ENCODE results near the gene LSG1.

The LSG1 gene

DNA sequence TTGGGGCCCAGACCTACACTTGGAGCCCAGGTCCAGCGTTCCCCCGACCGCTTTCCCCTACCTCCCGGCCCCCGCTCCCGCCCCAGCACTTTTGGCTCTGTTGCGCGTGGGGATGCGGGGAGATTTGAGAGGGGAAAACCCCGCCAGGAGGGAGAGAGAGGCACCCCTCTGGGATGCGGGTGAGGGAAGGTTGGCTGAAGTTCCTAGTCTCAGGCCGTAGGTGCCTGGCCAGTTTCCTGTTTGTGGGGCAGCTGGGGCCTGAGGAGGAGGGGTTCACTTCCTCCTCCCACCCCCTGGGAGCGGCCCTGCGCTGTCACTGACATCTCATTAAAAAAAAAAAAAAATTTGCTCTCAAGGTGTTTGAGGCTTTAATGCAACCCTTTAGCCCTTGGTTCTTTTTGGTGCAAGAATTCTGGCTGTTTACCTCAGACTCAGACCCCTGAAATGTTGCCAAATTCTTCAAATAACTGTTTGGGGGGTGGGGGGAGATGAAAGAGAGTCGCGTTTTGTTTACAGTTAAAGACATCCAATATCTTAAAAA is 16.3 kb upstream of the LSG1 start:
- Histone ChIP-seq H3K9ac (ENCODE audit: low read length) (peak overlapping the region; percentile 68), H3K9me3 (replicated peaks; ENCODE audit: insufficient read depth, low read length) (no peaks in the 10 kb centered on the region), H3K4me3 (ENCODE audit: low read length) (peak overlapping the region; percentile 62), H2AFZ (ENCODE audit: low read length) (peak overlapping the region; percentile 91), H3F3A (ENCODE audit: insufficient read depth, low read length) (peaks cover 3% of the 10 kb centered on the region; the same call in 1 of the 2 replicates), H3K4me1 (ENCODE audit: low read length) (peaks cover 16% of the 10 kb centered on the region), H3K27ac (ENCODE audit: low read length) (peak overlapping the region; percentile 29; the same call in 1 of the 2 replicates), H3K9me2 (replicated peaks; ENCODE audit: insufficient read depth, low read length) (no peaks in the 10 kb centered on the region), H4K20me1 (ENCODE audit: insufficient read depth, low read length) (no peaks in the 10 kb centered on the region), H3K36me3 (replicated peaks; ENCODE audit: insufficient read depth, low read length) (no peaks in the 10 kb centered on the region), H3K79me2 (ENCODE audit: low read length) (no peaks in the 10 kb centered on the region), H3K4me2 (ENCODE audit: low read depth, low read length) (peak overlapping the region; percentile 99), H3K27me3 (replicated peaks; ENCODE audit: insufficient read depth, low read length) (peaks cover 10% of the 10 kb centered on the region; the same call in 1 of the 2 replicates)
- TF ChIP-seq EZH2phosphoT487 (IDR thresholded peaks at IDR 0.05; ENCODE audit: low read length) = no peak
- TF ChIP-seq, protein P1, sequence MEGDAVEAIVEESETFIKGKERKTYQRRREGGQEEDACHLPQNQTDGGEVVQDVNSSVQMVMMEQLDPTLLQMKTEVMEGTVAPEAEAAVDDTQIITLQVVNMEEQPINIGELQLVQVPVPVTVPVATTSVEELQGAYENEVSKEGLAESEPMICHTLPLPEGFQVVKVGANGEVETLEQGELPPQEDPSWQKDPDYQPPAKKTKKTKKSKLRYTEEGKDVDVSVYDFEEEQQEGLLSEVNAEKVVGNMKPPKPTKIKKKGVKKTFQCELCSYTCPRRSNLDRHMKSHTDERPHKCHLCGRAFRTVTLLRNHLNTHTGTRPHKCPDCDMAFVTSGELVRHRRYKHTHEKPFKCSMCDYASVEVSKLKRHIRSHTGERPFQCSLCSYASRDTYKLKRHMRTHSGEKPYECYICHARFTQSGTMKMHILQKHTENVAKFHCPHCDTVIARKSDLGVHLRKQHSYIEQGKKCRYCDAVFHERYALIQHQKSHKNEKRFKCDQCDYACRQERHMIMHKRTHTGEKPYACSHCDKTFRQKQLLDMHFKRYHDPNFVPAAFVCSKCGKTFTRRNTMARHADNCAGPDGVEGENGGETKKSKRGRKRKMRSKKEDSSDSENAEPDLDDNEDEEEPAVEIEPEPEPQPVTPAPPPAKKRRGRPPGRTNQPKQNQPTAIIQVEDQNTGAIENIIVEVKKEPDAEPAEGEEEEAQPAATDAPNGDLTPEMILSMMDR (IDR thresholded peaks at IDR 0.05; ENCODE audit: low read length) = no peak
- TF ChIP-seq EZH2 (optimal IDR thresholded peaks at IDR 0.05; ENCODE audit: low read depth, low read length) = no peak
- DNase-seq = peak; percentile 71

DNA sequence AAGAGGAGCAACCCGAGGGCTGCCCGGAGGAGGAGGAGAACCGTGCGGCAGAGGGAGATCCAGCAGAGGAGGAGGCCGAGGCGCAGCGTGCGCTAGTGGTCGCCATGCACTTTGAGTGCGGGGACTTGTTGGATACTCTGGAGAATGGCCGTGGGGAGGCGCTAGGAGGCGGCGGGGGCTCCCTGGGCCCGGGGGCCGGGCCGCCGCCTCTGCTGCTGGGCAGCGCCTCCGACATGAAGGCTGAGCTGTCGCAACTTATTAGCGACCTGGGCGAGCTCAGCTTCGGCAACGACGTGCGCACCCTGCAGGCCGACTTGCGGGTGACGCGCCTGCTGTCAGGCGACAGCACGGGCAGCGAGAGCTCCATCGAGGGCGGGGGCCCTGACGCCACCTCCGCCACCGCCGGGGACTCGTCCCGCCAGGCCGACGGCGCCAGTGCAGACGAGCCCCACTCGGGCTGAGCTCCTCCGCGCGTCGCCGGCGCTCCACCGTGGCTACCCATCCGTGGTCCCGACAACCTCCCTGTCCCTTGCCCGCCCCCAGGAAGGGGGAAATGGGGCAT is 15.7 kb upstream of the LSG1 start:
- H3K27ac ChIP-seq (ENCODE audit: low read length) = peak overlapping the region; percentile 29; the same call in 1 of the 2 replicates
- H3K9me3 ChIP-seq (replicated peaks; ENCODE audit: insufficient read depth, low read length) = no peaks in the 10 kb centered on the region
- no peaks in the 10 kb centered on the region for H3K79me2 ChIP-seq (ENCODE audit: low read length)
- peak overlapping the region; percentile 99 for H3K4me2 ChIP-seq (ENCODE audit: low read depth, low read length)
- peaks cover 22% of the 10 kb centered on the region for H3K4me1 ChIP-seq (ENCODE audit: low read length)
- H3K4me3 ChIP-seq (ENCODE audit: low read length) = peak overlapping the region; percentile 62
- peak overlapping the region; percentile 91 for H2AFZ ChIP-seq (ENCODE audit: low read length)
- peaks cover 3% of the 10 kb centered on the region; the same call in 1 of the 2 replicates for H3F3A ChIP-seq (ENCODE audit: insufficient read depth, low read length)
- H3K9me2 ChIP-seq (replicated peaks; ENCODE audit: insufficient read depth, low read length) = no peaks in the 10 kb centered on the region
- DNase-seq = peak; percentile 97
- H4K20me1 ChIP-seq (ENCODE audit: insufficient read depth, low read length) = no peaks in the 10 kb centered on the region
- peaks cover 10% of the 10 kb centered on the region; the same call in 1 of the 2 replicates for H3K27me3 ChIP-seq (replicated peaks; ENCODE audit: insufficient read depth, low read length)
- H3K9ac ChIP-seq (ENCODE audit: low read length) = peak overlapping the region; percentile 68
- TF ChIP-seq EZH2 (optimal IDR thresholded peaks at IDR 0.05; ENCODE audit: low read depth, low read length) = no peak
- TF ChIP-seq, protein P1 (IDR thresholded peaks at IDR 0.05; ENCODE audit: low read length) = peak; percentile 78
- no peaks in the 10 kb centered on the region for H3K36me3 ChIP-seq (replicated peaks; ENCODE audit: insufficient read depth, low read length)

DNA sequence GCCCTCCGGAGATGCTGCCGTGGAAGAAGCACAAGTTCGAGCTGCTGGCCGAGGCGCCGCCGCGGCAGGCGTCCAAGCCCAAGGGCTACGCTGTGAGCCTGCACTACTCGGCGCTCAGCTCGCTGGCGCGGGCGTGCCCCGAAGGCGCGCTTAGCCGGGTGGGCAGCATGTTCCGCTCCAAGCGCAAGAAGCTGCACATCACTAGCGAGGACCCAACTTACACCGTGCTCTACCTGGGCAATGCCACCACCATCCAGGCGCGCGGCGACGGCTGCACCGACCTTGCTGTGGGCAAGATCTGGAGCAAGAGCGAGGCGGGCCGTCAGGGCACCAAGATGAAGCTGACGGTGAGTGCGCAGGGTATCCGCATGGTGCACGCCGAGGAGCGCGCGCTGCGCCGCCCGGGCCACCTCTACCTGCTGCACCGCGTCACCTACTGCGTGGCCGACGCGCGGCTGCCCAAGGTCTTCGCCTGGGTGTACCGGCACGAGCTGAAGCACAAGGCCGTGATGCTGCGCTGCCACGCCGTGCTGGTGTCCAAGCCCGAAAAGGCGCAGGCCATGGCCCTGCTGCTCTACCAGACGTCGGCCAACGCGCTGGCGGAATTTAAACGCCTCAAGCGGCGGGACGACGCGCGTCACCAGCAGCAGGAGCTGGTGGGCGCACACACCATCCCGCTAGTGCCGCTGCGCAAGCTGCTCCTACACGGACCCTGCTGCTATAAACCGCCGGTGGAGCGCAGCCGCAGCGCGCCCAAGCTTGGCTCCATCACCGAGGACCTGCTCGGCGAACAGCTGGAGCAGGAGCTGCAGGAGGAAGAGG is 15.0 kb upstream of the LSG1 start:
- Histone ChIP-seq H3K4me3 (ENCODE audit: low read length) (peak overlapping the region; percentile 62), H3K36me3 (replicated peaks; ENCODE audit: insufficient read depth, low read length) (no peaks in the 10 kb centered on the region), H3K9ac (ENCODE audit: low read length) (peak overlapping the region; percentile 68; the same call in 1 of the 2 replicates), H2AFZ (ENCODE audit: low read length) (peak overlapping the region; percentile 91), H3K9me3 (replicated peaks; ENCODE audit: insufficient read depth, low read length) (no peaks in the 10 kb centered on the region), H3K27ac (ENCODE audit: low read length) (no peak overlapping the region), H3F3A (ENCODE audit: insufficient read depth, low read length) (peaks cover 3% of the 10 kb centered on the region; the same call in 1 of the 2 replicates), H3K79me2 (ENCODE audit: low read length) (no peaks in the 10 kb centered on the region), H3K4me2 (ENCODE audit: low read depth, low read length) (peak overlapping the region; percentile 99), H4K20me1 (ENCODE audit: insufficient read depth, low read length) (no peaks in the 10 kb centered on the region), H3K27me3 (replicated peaks; ENCODE audit: insufficient read depth, low read length) (peaks cover 10% of the 10 kb centered on the region; the same call in 1 of the 2 replicates), H3K4me1 (ENCODE audit: low read length) (peaks cover 28% of the 10 kb centered on the region), H3K9me2 (replicated peaks; ENCODE audit: insufficient read depth, low read length) (no peaks in the 10 kb centered on the region)
- DNase-seq = peak; percentile 37
- TF ChIP-seq EZH2phosphoT487 (IDR thresholded peaks at IDR 0.05; ENCODE audit: low read length) (no peak), EZH2 (optimal IDR thresholded peaks at IDR 0.05; ENCODE audit: low read depth, low read length) (no peak)
- TF ChIP-seq, protein P1 (IDR thresholded peaks at IDR 0.05; ENCODE audit: low read length) = no peak

All from MM.1S (cell line).